NCI-H2107 treated with DMSO at 0.1 percent for 48 hours (cell line): ENCODE data around the gene CLPTM1L.
"Not testable (repeated sequence)": the region's sequence is repeated elsewhere in the genome, so short reads cannot be mapped to it uniquely, and the experiment has no call there.

Source experiments
- DNase-seq: peaks from one replicate; lab custom pipeline; 2025; ENCODE audit not compliant: unreplicated experiment; lab: John Stamatoyannopoulos, UW

The CLPTM1L gene

GRCh38 chr5:1381370-1382247, 36.7 kb upstream of the CLPTM1L start:
- no peak for DNase-seq

GRCh38 chr5:1380910-1381309, 36.0 kb upstream of the CLPTM1L start:
- no peak for DNase-seq

GRCh38 chr5:1380011-1380817, 35.3 kb upstream of the CLPTM1L start:
- DNase-seq, result no peak

GRCh38 chr5:1378866-1379659, 34.2 kb upstream of the CLPTM1L start:
- DNase-seq, result no peak

GRCh38 chr5:1378096-1378495, 33.2 kb upstream of the CLPTM1L start:
- no peak for DNase-seq

GRCh38 chr5:1376981-1377380, 32.1 kb upstream of the CLPTM1L start:
- no peak for DNase-seq

GRCh38 chr5:1375871-1376810, 31.2 kb upstream of the CLPTM1L start:
- DNase-seq, result no peak

GRCh38 chr5:1374679-1375055, 29.8 kb upstream of the CLPTM1L start:
- DNase-seq, result no peak

GRCh38 chr5:1374030-1374678, 29.3 kb upstream of the CLPTM1L start:
- no peak for DNase-seq

GRCh38 chr5:1371972-1372342, 27.1 kb upstream of the CLPTM1L start:
- DNase-seq, result not testable (repeated sequence)

- no peak for DNase-seq
Observed at GRCh38 chr5:1371218-1371971, 26.5 kb upstream of the CLPTM1L start.

GRCh38 chr5:1370006-1370405, 25.1 kb upstream of the CLPTM1L start:
- no peak for DNase-seq

GRCh38 chr5:1368756-1369155, 23.9 kb upstream of the CLPTM1L start:
- no peak for DNase-seq

GRCh38 chr5:1368236-1368635, 23.3 kb upstream of the CLPTM1L start:
- no peak for DNase-seq

GRCh38 chr5:1367149-1367548, 22.2 kb upstream of the CLPTM1L start:
- no peak for DNase-seq

- DNase-seq, result no peak
Observed at GRCh38 chr5:1366514-1366913, 21.6 kb upstream of the CLPTM1L start.

- no peak for DNase-seq
Observed at GRCh38 chr5:1364211-1364610, 19.3 kb upstream of the CLPTM1L start.

GRCh38 chr5:1363581-1363980, 18.7 kb upstream of the CLPTM1L start:
- DNase-seq, result no peak

GRCh38 chr5:1363160-1363559, 18.3 kb upstream of the CLPTM1L start:
- DNase-seq, result no peak
